Measurements from ENCODE around the gene CTF1. TPM values are rescaled to one million over a fixed set of nuclear protein-coding genes. Genes with fewer than 3 reads are reported as not detected.

Gene CTF1
- total RNA-seq, 2 experiments from 2014 or later = 0.22 to 0.43 TPM

DNA sequence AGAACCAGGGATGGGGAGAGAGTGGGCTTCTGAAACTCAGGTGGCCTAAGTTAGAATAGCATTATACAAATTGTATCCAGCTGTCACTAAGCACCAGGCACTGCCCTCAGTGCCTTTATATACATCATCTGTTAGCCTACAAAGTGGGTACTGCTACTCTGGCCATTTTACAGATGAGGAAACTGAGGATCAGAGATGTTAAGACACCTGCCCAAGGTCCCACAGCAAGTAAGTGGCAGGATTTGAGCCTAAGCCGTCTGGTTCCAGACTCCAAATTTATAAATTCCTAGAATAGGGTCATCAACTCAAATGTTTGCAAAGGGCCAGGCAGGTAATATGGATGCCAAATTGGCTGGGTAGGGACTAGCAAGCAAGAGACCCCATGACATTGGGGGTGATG is 54.8 kb downstream of the CTF1 start:
- CTCF ChIA-PET = interaction anchor here (0.7 to 6.0 kb wide), 4 partner anchors 10 to 106 kb away, joined by 3 to 66 read pairs (median 4); no protein-coding TSS in a partner anchor
- intact Hi-C loops (cut with micrococcal nuclease) = no loop called here
- Mint-ChIP-seq H3K27me3 (no peaks in the 10 kb centered on the region), H3K27ac (no peak overlapping the region), H3K4me3 (no peak overlapping the region), H3K4me1 (ENCODE audit: low read depth) (peaks cover 18% of the 10 kb centered on the region), H3K9me3 (no peaks in the 10 kb centered on the region), H3K36me3 (no peaks in the 10 kb centered on the region)
- POLR2A ChIA-PET = interaction anchor here (1.1 kb wide), 1 partner anchor 13 kb away, joined by 3 read pairs; no protein-coding TSS in a partner anchor
- no peak for DNase-seq

DNA sequence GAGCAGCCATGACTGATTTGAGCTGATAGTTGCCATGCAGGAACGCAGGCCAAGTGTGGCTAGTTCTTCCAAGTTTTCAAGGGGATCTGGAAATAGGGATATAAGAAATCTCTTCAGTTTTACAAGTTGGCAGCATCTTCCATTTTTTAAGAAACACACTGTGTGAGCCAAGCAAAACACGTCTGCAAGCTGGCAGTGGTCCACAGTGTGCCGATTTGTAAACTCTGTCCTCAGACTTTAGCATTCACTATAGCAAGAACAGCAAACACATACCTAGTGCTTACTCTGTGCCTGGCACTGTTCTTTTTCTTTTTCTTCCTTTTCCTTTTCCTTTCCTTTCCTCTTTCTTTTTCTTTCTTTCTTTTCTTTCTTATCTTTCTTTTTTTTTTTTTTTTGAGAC is 55.3 kb downstream of the CTF1 start:
- intact Hi-C loops (cut with micrococcal nuclease) = no loop called here
- peaks cover 18% of the 10 kb centered on the region for H3K4me1 Mint-ChIP-seq (ENCODE audit: low read depth)
- no peak overlapping the region for H3K27ac Mint-ChIP-seq
- H3K4me3 Mint-ChIP-seq = no peak overlapping the region
- H3K36me3 Mint-ChIP-seq = no peaks in the 10 kb centered on the region
- DNase-seq = no peak
- POLR2A ChIA-PET = interaction anchor here (0.6 to 1.1 kb wide), 2 partner anchors 12 to 13 kb away, joined by 3 read pairs; no protein-coding TSS in a partner anchor
- CTCF ChIA-PET = interaction anchor here (0.5 to 6.0 kb wide), 7 partner anchors 11 to 907 kb away, joined by 3 to 66 read pairs (median 3); no protein-coding TSS in a partner anchor
- no peaks in the 10 kb centered on the region for H3K9me3 Mint-ChIP-seq
- no peaks in the 10 kb centered on the region for H3K27me3 Mint-ChIP-seq

DNA sequence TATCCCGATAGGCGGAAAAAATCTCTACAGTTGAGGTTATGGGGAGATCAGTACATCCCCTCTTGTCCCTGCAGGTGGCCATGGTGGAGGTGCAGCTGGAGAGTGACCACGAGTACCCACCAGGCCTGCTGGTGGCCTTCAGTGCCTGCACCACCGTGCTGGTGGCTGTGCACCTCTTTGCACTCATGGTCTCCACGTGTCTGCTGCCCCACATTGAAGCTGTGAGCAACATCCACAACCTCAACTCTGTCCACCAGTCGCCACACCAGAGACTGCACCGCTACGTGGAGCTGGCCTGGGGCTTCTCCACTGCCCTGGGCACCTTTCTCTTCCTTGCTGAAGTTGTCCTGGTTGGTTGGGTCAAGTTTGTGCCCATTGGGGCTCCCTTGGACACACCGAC is 56.7 kb downstream of the CTF1 start:
- no peaks in the 10 kb centered on the region for H3K27me3 Mint-ChIP-seq
- ChIA-PET CTCF (interaction anchor here (1.2 to 6.0 kb wide), 13 partner anchors 8 to 505 kb away, joined by 3 to 66 read pairs (median 7); partner anchors contain the start of genes HSD3B7, ZNF646 and ZNF668), POLR2A (interaction anchor here (0.6 to 1.4 kb wide), 2 partner anchors 189 to 245 kb away, joined by 3 read pairs; no protein-coding TSS in a partner anchor)
- no peaks in the 10 kb centered on the region for H3K9me3 Mint-ChIP-seq
- peaks cover 18% of the 10 kb centered on the region for H3K4me1 Mint-ChIP-seq (ENCODE audit: low read depth)
- H3K36me3 Mint-ChIP-seq = peaks cover 5% of the 10 kb centered on the region
- intact Hi-C loops (cut with micrococcal nuclease) = no loop called here
- H3K27ac Mint-ChIP-seq = no peak overlapping the region
- no peak overlapping the region for H3K4me3 Mint-ChIP-seq
- DNase-seq = no peak

Small RNAs within 50 kb of the gene (microRNA-seq; reads per million reads assigned to microRNA genes)
- gene MIR4519 (ENCODE audit: borderline microRNAs expressed, borderline number of aligned reads, borderline replicate concordance) (1.2 reads per million), gene MIR762 (ENCODE audit: borderline microRNAs expressed, borderline number of aligned reads, borderline replicate concordance) (1.2 reads per million)

Other genes with a start within 250 kb of the CTF1 start
- 10 to 100 TPM; 73.2 to 83.2 TPM for gene PRR14, start 245.7 kb upstream of the CTF1 start, total RNA-seq
- 10 to 100 TPM; 91.8 to 95.6 TPM for gene FBRS, start 238.2 kb upstream of the CTF1 start, total RNA-seq
- 10 to 100 TPM; 48.4 to 54.0 TPM for gene SRCAP, start 197.4 kb upstream of the CTF1 start, total RNA-seq
- gene PHKG2, start 148.2 kb upstream of the CTF1 start, total RNA-seq = 10 to 100 TPM; 24.1 to 27.9 TPM
- gene CFAP119, start 134.6 kb upstream of the CTF1 start, total RNA-seq = 1 to 10 TPM; 3.8 to 4.9 TPM
- 10 to 100 TPM; 70.9 to 72.8 TPM for gene RNF40, start 134.3 kb upstream of the CTF1 start, total RNA-seq
- 1 to 10 TPM; 2.9 to 3.1 TPM for gene ZNF629, start 109.4 kb upstream of the CTF1 start, total RNA-seq
- gene BCL7C, start 2.5 kb upstream of the CTF1 start, total RNA-seq = 10 to 100 TPM; 25.6 to 25.7 TPM
- 10 to 100 TPM; 21.0 to 22.2 TPM for gene FBXL19, start 27.0 kb downstream of the CTF1 start, total RNA-seq
- 1 to 10 TPM; 9.6 to 9.7 TPM for gene ORAI3, start 52.5 kb downstream of the CTF1 start, total RNA-seq
- 10 to 100 TPM; 16.4 to 17.4 TPM for gene SETD1A, start 61.1 kb downstream of the CTF1 start, total RNA-seq
- gene HSD3B7, start 88.6 kb downstream of the CTF1 start, total RNA-seq = 1 to 10 TPM; 2.2 TPM
- gene STX1B, start 114.0 kb downstream of the CTF1 start, total RNA-seq = 1 to 10 TPM in 1 of 2 experiments, under 1 TPM in 1; 0.92 to 1.0 TPM
- gene STX4, start 136.9 kb downstream of the CTF1 start, total RNA-seq = 10 to 100 TPM; 46.7 to 46.8 TPM
- gene ZNF668, start 177.6 kb downstream of the CTF1 start, total RNA-seq = 10 to 100 TPM; 11.4 to 13.3 TPM
- gene ZNF646, start 177.8 kb downstream of the CTF1 start, total RNA-seq = 10 to 100 TPM; 18.6 to 19.9 TPM
- gene PRSS53, start 192.3 kb downstream of the CTF1 start, total RNA-seq = 1 to 10 TPM; 3.4 to 5.3 TPM
- 10 to 100 TPM; 67.3 to 72.3 TPM for gene VKORC1, start 198.2 kb downstream of the CTF1 start, total RNA-seq
- 10 to 100 TPM; 38.5 to 40.5 TPM for gene BCKDK, start 211.8 kb downstream of the CTF1 start, total RNA-seq
- gene KAT8, start 221.1 kb downstream of the CTF1 start, total RNA-seq = 10 to 100 TPM; 48.8 to 49.6 TPM
- gene PRSS8, start 239.1 kb downstream of the CTF1 start, total RNA-seq = not detected

Data from activated CD4-positive, alpha-beta memory T cell treated with anti-CD3 and anti-CD28 coated beads for 36 hours (primary cell).